Activated B cell treated with CpG ODN at 0.5 μM for 24 hours (primary cell): ENCODE measurements around the gene USP3. TPM values are rescaled to one million over a fixed set of nuclear protein-coding genes. Genes with fewer than 3 reads are reported as not detected.

Experiments
- ATAC-seq: fragments of 200-7000 bp; cut with Tn5 transposase; one replicate; pipeline ENCODE4 v1.10.0; 2021; ENCODE audit warnings: low read depth, mild to moderate bottlenecking, moderate library complexity
- CTCF ChIA-PET: fragments of 350-600 bp; sonication (Branson Sonifier 250); formaldehyde crosslinking; loops from one replicate; lab custom pipeline; 2021; ENCODE audit warnings: antibody characterized with exemption; lab: Charles Lee
- POLR2A ChIA-PET: fragments of 350-600 bp; sonication (Branson Sonifier 250); formaldehyde crosslinking; loops from one replicate; lab custom pipeline; 2021; ENCODE audit warnings: antibody characterized with exemption; lab: Charles Lee
- DNase-seq: peaks from one replicate; pipeline ENCODE4 v3.0.0; 2022
- H3K27ac Mint-ChIP-seq: one replicate; pipeline ENCODE4 v1.8.0; 2020; ENCODE audit warnings: mixed read lengths
- H3K27me3 Mint-ChIP-seq: one replicate; pipeline ENCODE4 v1.8.0; 2021; ENCODE audit warnings: mixed read lengths
- H3K36me3 Mint-ChIP-seq: one replicate; pipeline ENCODE4 v1.8.0; 2021; ENCODE audit warnings: low read depth, mixed read lengths
- H3K4me1 Mint-ChIP-seq: one replicate; pipeline ENCODE4 v1.8.0; 2021; ENCODE audit warnings: mixed read lengths
- H3K4me3 Mint-ChIP-seq: one replicate; pipeline ENCODE4 v1.8.0; 2020; ENCODE audit warnings: mild to moderate bottlenecking, mixed read lengths
- H3K9me3 Mint-ChIP-seq: one replicate; pipeline ENCODE4 v1.8.0; 2020; ENCODE audit warnings: mixed read lengths
- CTCF ChIP-seq: fragments of 200-600 bp; IDR thresholded peaks from one replicate; pipeline ENCODE4 v1.8.0; 2022; ENCODE audit warnings: antibody characterized with exemption, mild to moderate bottlenecking
- intact Hi-C: fragments of 100-400 bp; cut with micrococcal nuclease; formaldehyde crosslinking; loops from one replicate; pipeline ENCODE4 v1.15.1; 2024
- total RNA-seq: library from RNA; stranded (reverse); gene quantifications from 2 replicates; pipeline ENCODE4 v1.2.3, GENCODE V29; 2022

Gene USP3
- total RNA-seq, 1 donor from 2014 or later: 110 TPM

DNA sequence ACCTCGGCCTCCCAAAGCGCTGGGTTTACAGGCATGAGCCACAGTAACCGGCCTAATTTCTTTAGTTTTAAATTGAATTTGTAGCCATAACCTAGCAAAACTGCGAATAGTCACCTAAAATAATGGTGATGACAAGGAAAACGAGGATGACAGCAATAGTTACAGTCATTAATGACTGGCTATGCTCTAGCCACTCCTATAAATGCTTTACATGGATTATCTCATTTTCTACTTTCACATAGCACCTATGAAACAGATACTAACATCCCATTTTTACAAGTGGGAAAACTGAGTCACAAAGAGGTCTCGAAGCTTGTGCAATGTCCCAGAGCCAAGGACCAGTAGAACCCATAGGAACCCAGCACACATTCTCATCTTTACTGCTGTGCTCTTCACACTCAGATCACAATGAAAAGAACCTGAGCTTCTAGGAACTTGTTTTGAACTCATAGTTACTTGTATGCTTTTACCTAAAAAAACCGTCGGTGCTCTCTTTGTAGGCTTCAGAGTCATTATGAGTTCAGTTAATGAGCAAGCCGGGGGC lies 132.2 kb downstream of the USP3 start:
- POLR2A ChIA-PET: no interaction called here
- Mint-ChIP-seq H3K4me1 (no peaks in the 10 kb centered on the region), H3K27me3 (no peaks in the 10 kb centered on the region), H3K9me3 (no peaks in the 10 kb centered on the region), H3K27ac (no peak overlapping the region), H3K4me3 (no peak overlapping the region), H3K36me3 (peaks cover 89% of the 10 kb centered on the region)
- DNase-seq (no peak), ATAC-seq (no peak)
- CTCF ChIA-PET: no interaction called here
- no peak for TF ChIP-seq CTCF
- intact Hi-C loops: no loop called here

DNA sequence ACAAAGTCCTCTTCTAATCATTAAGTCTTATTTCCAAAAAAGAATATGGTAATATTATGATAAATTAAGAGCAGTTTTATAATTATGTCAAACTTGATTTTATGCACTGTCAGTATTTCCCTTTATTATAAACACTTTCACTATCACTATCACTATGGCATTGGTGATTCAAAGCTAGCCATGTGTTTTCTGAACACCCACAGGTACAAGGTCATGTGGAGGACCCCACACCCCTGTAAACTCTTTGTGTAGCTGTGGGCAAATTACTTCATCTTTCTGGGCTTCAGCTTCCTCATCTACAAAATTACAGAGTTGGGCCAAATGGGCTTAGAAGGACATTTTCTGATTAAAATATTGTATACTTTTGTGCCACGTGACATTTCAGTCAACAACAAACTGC lies 134.4 kb downstream of the USP3 start:
- H3K9me3 Mint-ChIP-seq: no peaks in the 10 kb centered on the region
- peaks cover 81% of the 10 kb centered on the region for H3K36me3 Mint-ChIP-seq
- H3K27ac Mint-ChIP-seq: no peak overlapping the region
- intact Hi-C loops: no loop called here
- POLR2A ChIA-PET: no interaction called here
- no peak overlapping the region for H3K4me3 Mint-ChIP-seq
- DNase-seq (no peak), ATAC-seq (no peak)
- CTCF ChIA-PET: no interaction called here
- H3K27me3 Mint-ChIP-seq: no peaks in the 10 kb centered on the region
- TF ChIP-seq CTCF: no peak
- H3K4me1 Mint-ChIP-seq: no peaks in the 10 kb centered on the region

- H3K27me3 Mint-ChIP-seq: no peaks in the 10 kb centered on the region
- H3K4me1 Mint-ChIP-seq: no peaks in the 10 kb centered on the region
- no peak overlapping the region for H3K27ac Mint-ChIP-seq
- DNase-seq: no peak
- POLR2A ChIA-PET: no interaction called here
- intact Hi-C loops: no loop called here
- CTCF ChIA-PET: interaction anchor here (1.2 kb wide), 1 partner anchor 16 kb away, joined by 3 read pairs; no protein-coding TSS in a partner anchor
- H3K4me3 Mint-ChIP-seq: no peak overlapping the region
- peaks cover 83% of the 10 kb centered on the region for H3K36me3 Mint-ChIP-seq
- H3K9me3 Mint-ChIP-seq: no peaks in the 10 kb centered on the region
- no peak for ATAC-seq
- TF ChIP-seq CTCF: no peak
Measured at GRCh38 chr15:63640146-63640545, 135.8 kb downstream of the USP3 start.

Other genes starting within 250 kb of the USP3 start
- gene APH1B, start 227.0 kb upstream of the USP3 start, total RNA-seq: 22.1 and 23.7 TPM in 2 replicates
- gene CA12, start 122.7 kb upstream of the USP3 start, total RNA-seq: not detected in 2 replicates
- gene FBXL22, start 92.8 kb downstream of the USP3 start, total RNA-seq: 0.64 and 1.2 TPM in 2 replicates